Right hindlimb (tissue), 1 donor: ENCODE data around the gene MMS22L.

Experiments
- DNase-seq: peaks from one replicate; pipeline ENCODE4 v3.0.0-alpha.2; 2018

MMS22L gene

DNA sequence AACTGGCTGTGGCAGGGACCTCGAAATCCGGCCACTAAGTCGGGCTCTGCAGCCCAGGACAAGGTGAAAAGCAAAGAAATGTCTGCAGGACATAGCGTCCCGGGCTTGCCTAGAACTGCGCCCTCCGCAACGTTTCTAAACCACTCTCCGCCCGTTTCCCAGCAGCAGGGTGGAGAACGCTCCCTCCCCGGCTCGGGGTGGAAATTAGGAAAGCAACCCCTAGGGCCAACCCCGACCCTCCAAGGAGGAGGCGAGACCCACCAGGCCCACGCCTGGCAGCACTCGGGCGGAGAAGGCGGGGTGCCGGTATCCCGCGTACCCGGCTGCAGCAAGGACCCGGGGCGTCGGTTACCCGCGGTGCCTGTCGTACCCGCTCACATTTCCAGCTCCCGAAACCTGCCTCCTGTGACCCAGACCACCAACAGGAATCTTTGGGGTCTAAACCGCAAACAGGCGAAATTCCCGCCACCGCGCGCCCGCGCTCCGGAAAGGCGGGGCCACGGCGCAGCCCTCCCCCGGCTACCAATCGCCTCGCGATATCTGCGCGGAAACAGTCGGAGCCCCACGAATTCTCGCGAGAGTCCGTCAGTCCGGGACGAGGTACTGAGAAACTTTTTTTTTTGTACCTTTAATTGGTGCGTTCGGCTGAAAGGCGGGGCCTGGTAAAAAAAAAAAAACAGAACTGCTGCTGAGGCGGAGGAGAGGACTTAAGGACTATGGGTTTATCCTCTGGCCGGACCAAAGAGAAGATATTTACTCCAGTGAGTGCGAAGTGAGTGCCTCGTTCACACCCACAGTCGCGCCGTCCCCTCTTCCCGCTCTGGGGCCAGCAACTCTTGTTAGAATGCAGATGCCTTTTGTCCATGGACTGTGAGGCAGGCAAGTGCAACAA, at the start of gene MMS22L:
Gene MMS22L (minus strand): TSS at position 491 of the 892 bp plus-strand sequence. CDS start 739 bp downstream, outside the sequence.
- DNase-seq, result peak; percentile 96

- no peak for DNase-seq
Measured at GRCh38 chr6:97322811-97323210, 39.8 kb upstream of the MMS22L start.

DNA sequence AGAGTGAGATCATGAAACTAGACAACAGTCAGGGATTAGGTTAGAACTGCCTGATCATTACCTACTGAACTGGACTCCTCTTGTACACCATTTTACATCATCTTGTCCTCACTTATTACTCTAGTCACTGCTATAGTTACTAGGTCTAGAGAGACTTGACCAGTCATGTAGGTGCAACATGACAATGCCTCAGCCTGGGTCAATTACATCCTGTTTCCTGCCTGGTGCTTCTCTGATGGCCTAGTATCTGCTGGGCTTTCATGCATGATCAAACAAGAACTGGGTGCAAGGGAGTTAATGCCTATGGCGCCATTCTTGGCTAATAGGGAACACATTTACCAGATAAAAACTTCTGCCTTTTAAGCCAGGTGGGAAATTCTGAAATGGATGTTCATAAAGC, 39.2 kb upstream of the MMS22L start:
- no peak for DNase-seq

GRCh38 chr6:97316978-97317377, 34.0 kb upstream of the MMS22L start:
- DNase-seq, result no peak

- no peak for DNase-seq
Measured at GRCh38 chr6:97312241-97312640, 29.2 kb upstream of the MMS22L start.

GRCh38 chr6:97306544-97307320, 23.7 kb upstream of the MMS22L start:
- DNase-seq, result no peak

GRCh38 chr6:97305414-97306066, 22.5 kb upstream of the MMS22L start:
- DNase-seq, result no peak

- no peak for DNase-seq
Measured at GRCh38 chr6:97304701-97305100, 21.7 kb upstream of the MMS22L start.

- no peak for DNase-seq
Measured at GRCh38 chr6:97294451-97294850, 11.4 kb upstream of the MMS22L start.

GRCh38 chr6:97293198-97293696, 10.2 kb upstream of the MMS22L start:
- no peak for DNase-seq

DNA sequence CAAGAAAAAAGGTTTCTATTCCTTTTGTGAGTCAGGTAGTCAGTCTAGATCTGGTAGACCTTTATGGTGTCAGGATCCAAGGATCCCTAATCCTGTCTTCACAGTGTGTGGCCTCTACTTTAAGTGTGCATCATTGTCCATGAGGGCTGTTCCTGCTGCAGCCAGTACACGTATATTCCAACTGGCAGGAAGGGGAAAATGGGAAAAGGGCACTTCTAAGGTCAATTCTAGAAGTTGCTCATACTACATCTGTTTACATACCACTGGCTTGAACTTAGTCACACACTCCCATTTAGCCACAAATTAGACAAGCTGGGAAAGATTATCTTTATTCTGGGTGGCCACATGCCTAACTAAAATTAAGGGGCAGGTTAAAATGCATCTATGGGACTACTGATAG, 9.7 kb upstream of the MMS22L start:
- DNase-seq, result no peak

DNA sequence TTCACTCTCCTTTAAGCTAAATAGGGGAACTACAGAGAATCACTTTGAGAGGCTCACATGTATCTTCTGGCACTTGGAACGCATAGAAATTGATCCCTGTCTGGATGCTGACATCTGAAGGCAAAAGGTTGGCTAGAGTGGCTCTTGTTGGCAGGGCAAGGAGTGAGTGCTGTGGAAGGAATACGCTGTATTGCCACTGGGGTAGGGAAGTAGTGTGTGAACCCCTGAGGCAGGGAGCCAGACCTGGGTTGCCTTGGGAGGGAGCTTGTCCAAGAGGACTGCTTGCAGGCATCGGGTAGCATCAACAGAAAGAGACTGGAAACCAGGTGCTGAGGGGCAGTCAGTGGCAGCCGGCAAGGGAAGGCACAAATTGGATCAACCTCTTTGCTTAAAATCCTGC, 8.9 kb upstream of the MMS22L start:
- no peak for DNase-seq

DNA sequence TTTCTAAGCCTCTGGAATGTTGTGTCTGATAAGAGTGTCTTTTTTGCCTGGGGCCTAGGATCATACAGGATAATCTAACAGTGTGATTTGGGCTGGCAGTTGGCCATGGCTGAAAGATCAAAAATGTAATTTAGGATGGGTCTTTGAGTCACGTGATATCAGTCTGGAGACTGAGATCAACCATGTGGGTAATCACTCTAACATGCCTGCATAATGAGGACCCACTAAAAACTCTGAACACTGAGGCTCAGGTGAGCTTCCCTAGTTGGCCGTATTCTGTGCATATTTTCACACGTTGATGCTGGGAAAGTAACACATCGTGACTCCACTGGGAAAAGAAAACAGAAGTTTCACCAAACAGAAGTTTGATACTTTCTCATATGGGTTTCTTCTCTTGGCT, 6.3 kb upstream of the MMS22L start:
- DNase-seq, result no peak

GRCh38 chr6:97288188-97288587, 5.2 kb upstream of the MMS22L start:
- DNase-seq, result no peak

DNA sequence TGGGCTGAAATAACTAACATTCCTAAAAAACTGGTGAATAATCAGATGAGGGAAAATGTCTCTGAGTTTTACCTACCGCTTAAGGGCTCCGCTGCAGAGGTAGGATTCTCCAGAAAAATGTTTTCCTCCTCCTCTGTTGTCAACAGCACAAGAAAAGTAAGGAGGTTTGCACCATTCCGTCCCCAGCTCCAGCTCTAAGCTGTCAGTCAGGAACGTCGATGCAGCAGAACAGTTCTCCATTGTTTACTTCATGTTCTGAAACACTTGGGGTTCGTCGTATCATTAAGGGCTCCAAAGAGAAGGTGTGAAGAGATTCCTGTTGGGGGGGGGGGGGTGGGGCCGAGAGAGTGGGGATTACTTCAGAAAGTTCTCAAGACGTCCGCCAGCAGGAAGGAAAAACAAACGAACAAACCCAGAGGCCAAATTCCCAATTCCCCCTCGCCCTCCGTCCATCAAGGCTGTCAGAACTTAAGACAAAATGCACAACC, 734 bp downstream of the MMS22L start:
- no peak for DNase-seq

- DNase-seq, result no peak
Measured at GRCh38 chr6:97280766-97281165, 2.2 kb downstream of the MMS22L start.

DNA sequence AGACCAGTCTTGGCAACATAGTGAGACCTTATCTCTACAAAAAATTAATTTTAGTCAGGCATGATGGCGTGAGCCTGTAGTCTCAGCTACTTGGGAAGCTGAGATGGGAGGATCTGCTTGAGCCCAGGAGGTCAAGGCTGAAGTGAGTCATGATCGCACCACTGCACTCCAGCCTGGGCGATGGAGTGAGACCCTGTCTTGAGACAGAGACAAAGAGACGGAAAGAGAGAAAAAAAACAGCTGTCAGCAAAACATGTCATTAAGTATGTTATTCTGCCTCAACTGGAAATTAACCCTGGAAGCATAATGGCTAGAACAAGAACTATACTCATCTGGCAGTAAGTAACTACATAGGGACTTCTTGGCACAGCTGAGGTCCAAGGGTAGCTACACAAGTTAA, 7.2 kb downstream of the MMS22L start:
- no peak for DNase-seq

DNA sequence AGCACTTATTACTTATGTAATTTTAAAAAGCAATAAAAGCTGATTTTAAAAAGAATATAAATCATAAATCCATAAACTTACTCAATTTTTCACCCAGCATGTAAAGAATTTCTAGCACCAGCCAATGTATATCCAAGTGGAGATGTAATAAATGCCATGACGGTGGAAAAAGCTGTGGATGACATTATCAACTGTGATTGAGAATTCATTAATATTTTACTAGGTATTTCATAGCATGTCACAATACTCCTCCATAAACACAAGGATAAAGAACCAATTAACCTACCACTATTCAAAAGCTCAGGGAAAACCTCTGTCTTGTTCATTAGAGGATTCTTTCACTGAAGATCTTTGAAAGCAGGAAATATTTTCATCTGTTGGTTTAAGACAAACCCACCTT, 13.2 kb downstream of the MMS22L start:
- DNase-seq, result no peak

- no peak for DNase-seq
Measured at GRCh38 chr6:97262676-97263075, 20.3 kb downstream of the MMS22L start.

DNA sequence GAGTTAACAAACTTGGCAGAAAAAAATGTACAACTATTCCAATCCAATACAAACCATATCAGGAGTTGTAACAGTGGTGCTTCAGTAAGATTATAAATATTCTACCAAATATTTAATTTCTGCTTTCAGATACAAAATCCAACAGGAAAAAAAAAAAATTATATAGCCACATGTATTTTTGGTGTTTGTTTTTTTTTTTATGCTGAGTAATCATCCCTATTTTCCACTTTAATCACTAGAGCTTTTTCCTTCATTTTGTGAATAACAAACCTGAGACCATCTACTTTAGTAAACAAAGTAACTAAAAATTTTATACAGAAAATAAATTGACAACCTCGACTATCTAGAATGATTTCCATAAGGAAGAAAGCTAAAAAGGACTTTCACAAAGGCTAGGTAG, 36.2 kb downstream of the MMS22L start:
- DNase-seq, result no peak

DNA sequence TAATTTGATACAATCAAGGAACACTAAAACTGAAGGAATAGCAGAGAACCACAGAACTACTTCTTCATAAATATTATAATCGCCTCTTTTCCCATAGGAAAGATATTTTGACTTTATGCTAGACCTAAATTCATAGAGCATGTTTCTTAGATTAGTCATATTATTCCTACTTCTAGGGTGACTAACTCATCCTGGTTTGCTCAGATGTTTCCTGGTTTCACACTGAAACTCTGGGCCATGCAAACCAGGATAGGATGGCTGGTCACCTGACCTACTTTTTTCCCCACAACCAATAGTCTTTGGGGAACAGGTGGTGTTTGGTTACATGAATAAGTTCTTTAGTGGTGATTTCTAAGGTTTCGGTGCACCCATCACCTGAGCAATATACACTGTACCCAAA, 42.8 kb downstream of the MMS22L start:
- DNase-seq, result no peak

GRCh38 chr6:97231911-97232310, 51.1 kb downstream of the MMS22L start:
- no peak for DNase-seq

- DNase-seq, result no peak
Measured at GRCh38 chr6:97222903-97223302, 60.1 kb downstream of the MMS22L start.
